ENCODE measurements around the gene CDC42EP3.

Gene CDC42EP3

GRCh38 chr2:37656512-37657423, 14.7 kb downstream of the CDC42EP3 start:
- peak; percentile 57 for DNase-seq

- DNase-seq: no peak
These were observed 16.3 kb downstream of the CDC42EP3 start for GRCh38 chr2:37654932-37655841.

- no peak for DNase-seq
These were observed 17.0 kb downstream of the CDC42EP3 start for GRCh38 chr2:37654419-37654818.

- no peak for DNase-seq
These were observed 17.6 kb downstream of the CDC42EP3 start for GRCh38 chr2:37653805-37654378.

GRCh38 chr2:37653093-37653492, 18.3 kb downstream of the CDC42EP3 start:
- no peak for DNase-seq

GRCh38 chr2:37652199-37652640, 19.2 kb downstream of the CDC42EP3 start:
- DNase-seq: peak; percentile 79

GRCh38 chr2:37650548-37651093, 20.8 kb downstream of the CDC42EP3 start:
- no peak for DNase-seq

GRCh38 chr2:37649518-37649917, 21.9 kb downstream of the CDC42EP3 start:
- DNase-seq: no peak

- no peak for DNase-seq
These were observed 23.0 kb downstream of the CDC42EP3 start for GRCh38 chr2:37648331-37649011.

- no peak for DNase-seq
These were observed 23.5 kb downstream of the CDC42EP3 start for GRCh38 chr2:37647971-37648330.

- no peak for DNase-seq
These were observed 25.6 kb downstream of the CDC42EP3 start for GRCh38 chr2:37645836-37646235.

GRCh38 chr2:37645362-37645761, 26.1 kb downstream of the CDC42EP3 start:
- peak; percentile 59 for DNase-seq

GRCh38 chr2:37644191-37644590, 27.3 kb downstream of the CDC42EP3 start:
- no peak for DNase-seq

- no peak for DNase-seq
These were observed 27.7 kb downstream of the CDC42EP3 start for GRCh38 chr2:37643730-37644078.

- no peak for DNase-seq
These were observed 28.3 kb downstream of the CDC42EP3 start for GRCh38 chr2:37642907-37643729.

GRCh38 chr2:37641582-37642171, 29.8 kb downstream of the CDC42EP3 start:
- DNase-seq: peak; percentile 90

GRCh38 chr2:37639631-37640030, 31.8 kb downstream of the CDC42EP3 start:
- DNase-seq: peak; percentile 21

- DNase-seq: peak; percentile 37
These were observed 32.5 kb downstream of the CDC42EP3 start for GRCh38 chr2:37638973-37639372.

- DNase-seq: peak; percentile 79
These were observed 33.5 kb downstream of the CDC42EP3 start for GRCh38 chr2:37637985-37638384.

GRCh38 chr2:37637190-37637860, 34.1 kb downstream of the CDC42EP3 start:
- peak; percentile 73 for DNase-seq
